ENCODE results near the gene PDE1C.

- TF ChIP-seq CTCF (IDR thresholded peaks at IDR 0.05) (no peak), ZFX (IDR thresholded peaks at IDR 0.05; ENCODE audit: borderline replicate concordance) (no peak)
These were observed 322.7 kb downstream of the PDE1C start for GRCh38 chr7:31747553-31747952.
